ENCODE measurements around the gene RETREG2. TPM values are rescaled to one million over a fixed set of nuclear protein-coding genes. Genes with fewer than 3 reads are reported as not detected.

The RETREG2 gene
- polyA plus RNA-seq, 2 of the 4 experiments (the other 2 are of a cell fraction) = 52.8 to 67.5 TPM

GRCh38 chr2:219213486-219214071, 35.5 kb downstream of the RETREG2 start (continued):
- TF ChIP-seq CTCF (IDR thresholded peaks at IDR 0.05) = no peak
- TF ChIP-seq HOXB5 (CRISPR knock-in tag; IDR thresholded peaks at IDR 0.05) = no peak

- ChIA-PET CTCF (interaction anchor here (1.0 to 8.6 kb wide), 3 partner anchors 43 to 79 kb away, joined by 3 to 56 read pairs (median 7); no protein-coding TSS in a partner anchor), POLR2A (no interaction called here)
- FAIRE-seq (no peak), ATAC-seq (no peak), DNase-seq (ENCODE audit: low read depth in 1 of 2, low spot score in 1 of 2) (no peak)
- Histone ChIP-seq H3K4me2 (no peak overlapping the region), H3K4me1 (peaks cover 25% of the 10 kb centered on the region), H3K9me3 (no peaks in the 10 kb centered on the region), H3K27ac (no peak overlapping the region), H3K4me3 (no peak overlapping the region)
- WGBS (ENCODE audit: missing lambda C conversion rate) = 95% methylated on average over 15 of the region's 15 CpGs
- TF ChIP-seq ESRRA (IDR thresholded peaks at IDR 0.05; ENCODE audit: borderline replicate concordance, low read length) (no peak), REST (IDR thresholded peaks at IDR 0.05) (no peak), FOXS1 (CRISPR knock-in tag; IDR thresholded peaks at IDR 0.05) (no peak), NPAS2 (CRISPR knock-in tag; IDR thresholded peaks at IDR 0.05; ENCODE audit: borderline replicate concordance) (no peak), MAX (IDR thresholded peaks at IDR 0.05) (no peak), PBX3 (IDR thresholded peaks at IDR 0.05) (no peak), RNF2 (IDR thresholded peaks at IDR 0.05; ENCODE audit: borderline replicate concordance, low read depth) (no peak)
Observed at GRCh38 chr2:219214141-219214540, 36.1 kb downstream of the RETREG2 start.

- no peaks in the 10 kb centered on the region for H3K9me3 ChIP-seq
- DNase-seq (ENCODE audit: low read depth in 1 of 2, low spot score in 1 of 2) (no peak), FAIRE-seq (no peak), ATAC-seq (no peak)
- H3K4me2 ChIP-seq = no peak overlapping the region
- no peak overlapping the region for H3K4me3 ChIP-seq
- WGBS (ENCODE audit: missing lambda C conversion rate) = 100% methylated on average over 6 of the region's 6 CpGs
- POLR2A ChIA-PET = no interaction called here
- CTCF ChIA-PET = interaction anchor here (1.3 to 8.6 kb wide), 2 partner anchors 21 to 78 kb away, joined by 4 to 56 read pairs; no protein-coding TSS in a partner anchor
- no peak overlapping the region for H3K27ac ChIP-seq
- peaks cover 30% of the 10 kb centered on the region for H3K4me1 ChIP-seq
- TF ChIP-seq PHF8 (IDR thresholded peaks at IDR 0.05; ENCODE audit: borderline replicate concordance, low read depth) (no peak), MAFK (IDR thresholded peaks at IDR 0.05; ENCODE audit: partially characterized antibody) (no peak), SREBF2 (IDR thresholded peaks at IDR 0.05) (no peak), MAZ (IDR thresholded peaks at IDR 0.05; ENCODE audit: borderline replicate concordance, low read depth, low read length) (no peak)
Observed at GRCh38 chr2:219214786-219215185, 36.7 kb downstream of the RETREG2 start.

Data from A549 (cell line).